K562 (cell line): ENCODE measurements around the gene BCL2L13. TPM values are rescaled to one million over a fixed set of nuclear protein-coding genes. Genes with fewer than 3 reads are reported as not detected.

Experiments
- ATAC-seq: fragments of 200-7000 bp; cut with Tn5 transposase; 3 replicates; pipeline ENCODE4 v1.9.1; 2020; ENCODE audit warnings: moderate library complexity
- BruUV-seq: library from RNA; stranded (reverse); fragments of 400-500 nt; replicated peaks from 2 replicates; lab custom pipeline; 2021; lab: Mats Ljungman, UMichigan
- CTCF ChIA-PET: fragments of 300-600 bp; formaldehyde crosslinking; extraction: SDS; loops from one replicate; lab custom pipeline; 2021; ENCODE audit warnings: low intra/inter-chr PET ratio; lab: Yijun Ruan, JAX
- POLR2A ChIA-PET: fragments of 300-600, 350-650 bp; sonication (Branson Sonifier 250); formaldehyde crosslinking; extraction: SDS; loops from one replicate; lab custom pipeline; 2021; ENCODE audit warnings: antibody characterized with exemption, inconsistent platforms; lab: Yijun Ruan, JAX
- DNase-seq, 4 experiments: peaks; one replicate each; pipeline versions ENCODE4 v3.0.0 to v3.0.0-alpha.2; 2011 to 2018; ENCODE audit warnings: low spot score in 3 of 4, mixed read lengths in 3 of 4; ENCODE audit errors: extremely low read depth in 1 of 4
- FAIRE-seq: peaks from 2 replicates; lab custom pipeline; 2011; peaks lifted over from hg19 to GRCh38; lab: Jason Lieb, UNC
- H2AFZ ChIP-seq: 2 replicates; pipeline ENCODE4 v1.6.0; 2011; ENCODE audit warnings: low read depth, low read length, control low read depth, inconsistent platforms
- H3K27ac ChIP-seq: fragments of 200-600 bp; 3 replicates; pipeline ENCODE4 v1.8.0; 2011; ENCODE audit warnings: low read depth, mild to moderate bottlenecking, control low read depth, inconsistent platforms, low read length, moderate library complexity, mixed read lengths; ENCODE audit errors: extremely low read depth
- H3K27me3 ChIP-seq, 2 experiments: fragments of 300-600 bp in 1 of 2; 2 replicates in 1 of 2; 3 replicates in 1 of 2; pipeline versions ENCODE4 v1.6.0 to v1.8.0; 2011; ENCODE audit warnings: inconsistent platforms in 2 of 2, low read length in 2 of 2, mild to moderate bottlenecking in 1 of 2, mixed read lengths in 1 of 2, moderate library complexity in 1 of 2; ENCODE audit not compliant: control insufficient read depth in 2 of 2, insufficient read depth in 2 of 2
- H3K36me3 ChIP-seq: fragments of 300-600 bp; 3 replicates; pipeline ENCODE4 v1.8.0; 2011; ENCODE audit warnings: mild to moderate bottlenecking, low read length, inconsistent platforms; ENCODE audit not compliant: control insufficient read depth, insufficient read depth
- H3K4me1 ChIP-seq, 2 experiments: fragments of 200-600 bp in 1 of 2; replicated peaks in 1 of 2; 2 replicates in 1 of 2; 3 replicates in 1 of 2; pipeline versions ENCODE4 v1.5.1 to v1.8.0; 2011; ENCODE audit warnings: inconsistent platforms in 2 of 2, low read length in 2 of 2, mild to moderate bottlenecking in 1 of 2, mixed read lengths in 1 of 2, moderate library complexity in 1 of 2; ENCODE audit not compliant: control insufficient read depth in 2 of 2, insufficient read depth in 2 of 2
- H3K4me2 ChIP-seq: 2 replicates; pipeline ENCODE4 v1.6.1; 2011; ENCODE audit warnings: low read length, control low read depth, inconsistent platforms, mixed read lengths; ENCODE audit not compliant: insufficient read depth
- H3K4me3 ChIP-seq: fragments of 200-600 bp; sonication (generic), shearing (Covaris generic); 2 replicates; pipeline ENCODE4 v1.5.1; 2016; ENCODE audit warnings: control low read depth, inconsistent platforms
- H3K79me2 ChIP-seq: fragments of 200-600 bp; 3 replicates; pipeline ENCODE4 v1.8.0; 2011; ENCODE audit warnings: low read length, inconsistent platforms; ENCODE audit not compliant: control insufficient read depth, insufficient read depth
- H3K9ac ChIP-seq, 2 experiments: 2 replicates each; pipeline versions ENCODE4 v1.6.0 to v1.6.1; 2011; ENCODE audit warnings: low read depth in 2 of 2, low read length in 2 of 2, control low read depth in 1 of 2, inconsistent platforms in 1 of 2, mild to moderate bottlenecking in 1 of 2, mixed read lengths in 1 of 2; ENCODE audit not compliant: insufficient read depth in 1 of 2
- H3K9me1 ChIP-seq: one replicate; pipeline ENCODE4 v1.6.0; 2011; ENCODE audit warnings: inconsistent platforms, mild to moderate bottlenecking, low read length, moderate library complexity; ENCODE audit not compliant: control insufficient read depth, insufficient read depth
- H3K9me3 ChIP-seq: replicated peaks from 2 replicates; pipeline ENCODE4 v1.5.1; 2011; ENCODE audit warnings: low read depth, low read length, inconsistent platforms; ENCODE audit not compliant: control insufficient read depth, insufficient read depth
- H4K20me1 ChIP-seq: replicated peaks from 2 replicates; pipeline ENCODE4 v1.6.1; 2011; ENCODE audit warnings: low read length, inconsistent platforms, mixed read lengths; ENCODE audit not compliant: control insufficient read depth, insufficient read depth
- ATF3 ChIP-seq, 2 experiments: fragments of 450-650 bp in 1 of 2; sonication (generic) in 1 of 2; formaldehyde crosslinking in 1 of 2; IDR thresholded peaks in 1 of 2; conservative IDR thresholded peaks in 1 of 2; 2 replicates each; pipeline versions ENCODE4 v1.6.1 to v1.8.1; 2016 to 2023; ENCODE audit warnings: mild to moderate bottlenecking in 2 of 2, moderate library complexity in 2 of 2, inconsistent platforms in 1 of 2, missing genetic modification reagents in 1 of 2
- CBFA2T3 ChIP-seq: fragments of 450-650 bp; IDR thresholded peaks from 2 replicates; pipeline ENCODE4 v1.6.1; 2017
- CBFB ChIP-seq: sonication (generic); formaldehyde crosslinking; IDR thresholded peaks from 2 replicates; pipeline ENCODE4 v1.4.0; 2020; ENCODE audit warnings: mild to moderate bottlenecking, missing genetic modification reagents
- DNMT1 ChIP-seq: fragments of 450-650 bp; IDR thresholded peaks from 2 replicates; pipeline ENCODE4 v1.6.1; 2016; ENCODE audit warnings: antibody characterized with exemption, mild to moderate bottlenecking
- DPF2 ChIP-seq: fragments of 450-650 bp; IDR thresholded peaks from 2 replicates; pipeline ENCODE4 v1.6.1; 2016
- EHMT2 ChIP-seq: fragments of 450-650 bp; IDR thresholded peaks from 2 replicates; pipeline ENCODE4 v1.6.1; 2018; ENCODE audit warnings: antibody characterized with exemption
- FOSL1 ChIP-seq: fragments of 200-800 bp; sonication (Bioruptor generic); conservative IDR thresholded peaks from 2 replicates; pipeline ENCODE4 v1.6.1; 2016; ENCODE audit warnings: missing genetic modification characterization, missing compliant biosample characterization
- JUN ChIP-seq, 2 experiments: sonication (generic) in 1 of 2; formaldehyde crosslinking in 1 of 2; IDR thresholded peaks; 2 replicates each; pipeline versions ENCODE4 v1.6.1 to v1.8.0; 2012 to 2022; ENCODE audit warnings: borderline replicate concordance in 2 of 2, mild to moderate bottlenecking in 2 of 2, improper control_type of control experiment in 1 of 2, low read depth in 1 of 2, low read length in 1 of 2, missing genetic modification reagents in 1 of 2
- JUND ChIP-seq, 2 experiments: IDR thresholded peaks; 2 replicates in 1 of 2; 3 replicates in 1 of 2; pipeline ENCODE4 v1.6.1; 2011; ENCODE audit warnings: borderline replicate concordance in 2 of 2, low read depth in 2 of 2, low read length in 2 of 2, improper control_type of control experiment in 1 of 2, missing biosample characterization in 1 of 2, missing genetic modification characterization in 1 of 2, missing genetic modification reagents in 1 of 2
- NFIC ChIP-seq: fragments of 450-650 bp; IDR thresholded peaks from 2 replicates; pipeline ENCODE4 v1.6.1; 2017; ENCODE audit warnings: mild to moderate bottlenecking, inconsistent platforms
- RFX7 ChIP-seq: fragments of 250-450 bp; sonication (Bioruptor Pico); IDR thresholded peaks from 2 replicates; pipeline ENCODE4 v1.5.1; 2021; ENCODE audit warnings: mild to moderate bottlenecking
- SMARCA4 ChIP-seq: fragments of 450-650 bp; IDR thresholded peaks from 2 replicates; pipeline ENCODE4 v1.6.1; 2016
- SREBF1 ChIP-seq: fragments of 150-350 bp; IDR thresholded peaks from 2 replicates; pipeline ENCODE4 v1.6.1; 2014; ENCODE audit warnings: antibody characterized with exemption, low read depth, low read length, borderline replicate concordance
- THAP12 ChIP-seq: fragments of 250-450 bp; sonication (Bioruptor Pico); IDR thresholded peaks from 2 replicates; pipeline ENCODE4 v1.9.0; 2021; ENCODE audit warnings: mild to moderate bottlenecking, inconsistent platforms
- ZNF212 ChIP-seq: fragments of 450-650 bp; formaldehyde crosslinking; IDR thresholded peaks from 2 replicates; pipeline ENCODE4 v1.4.0; 2020; ENCODE audit warnings: mild to moderate bottlenecking
- ZNF639 ChIP-seq, 2 experiments: fragments of 200-800 bp in 1 of 2; sonication (Bioruptor generic) in 1 of 2; sonication (generic) in 1 of 2; formaldehyde crosslinking in 1 of 2; IDR thresholded peaks in 1 of 2; conservative IDR thresholded peaks in 1 of 2; 2 replicates each; pipeline versions ENCODE4 v1.5.0 to v1.6.1; 2016 to 2020; ENCODE audit warnings: missing compliant biosample characterization in 1 of 2, missing genetic modification characterization in 1 of 2, missing genetic modification reagents in 1 of 2
- WGBS: fragments of 100-300 bp; shearing (Covaris generic); methylation state at CpG from one replicate; pipeline ENCODE4 v1.1.6; 2016; ENCODE audit warnings: low coverage, mixed read lengths; ENCODE audit not compliant: insufficient coverage; ENCODE audit errors: missing lambda C conversion rate; 5-methylcytosine and 5-hydroxymethylcytosine counted together
- in situ Hi-C: fragments of 300-500 bp; cut with MboI; formaldehyde crosslinking; loops from 4 replicates; pipeline ENCODE4 v1.15.0; 2018; ENCODE audit warnings: inconsistent platforms, mixed read lengths
- intact Hi-C: fragments of 100-400 bp; cut with micrococcal nuclease; formaldehyde crosslinking; loops from 2 replicates; pipeline ENCODE4 v1.14.2; 2022
- polyA plus RNA-seq, 8 experiments: library from polyadenylated mRNA; depleted of rRNA in 4 of 8; stranded (reverse) in 5 of 8; unstranded in 3 of 8; fragments of >200 nt; fragmentation: Nextera tagmentation in 2 of 8; fragmentation: Illumina TruSeq in 1 of 8; extraction: Ambion mirVana in 2 of 8; extraction: Trizol in 1 of 8; gene quantifications; 2 replicates each; pipeline versions ENCODE4 v1.2.1 to v1.2.3, GENCODE V29; 2011 to 2014; ENCODE audit warnings: inconsistent platforms in 1 of 8, missing spikeins in 1 of 8
- total RNA-seq, 7 experiments: library from RNA; depleted of rRNA in 6 of 7; stranded (reverse); fragments of >200 nt in 6 of 7; fragmentation: Illumina TruSeq in 2 of 7; extraction: Trizol in 2 of 7; gene quantifications; 2 replicates each; pipeline versions ENCODE4 v1.2.1 to v1.2.3, GENCODE V29; 2011 to 2021; ENCODE audit warnings: low replicate concordance in 1 of 7

Gene BCL2L13
- total and polyA plus RNA-seq, 9 of the 15 experiments (the other 6 are each of a cell fraction or from before 2014, with no cell fraction given): 41.5 to 63.4 (median 56.5) TPM

GRCh38 chr22:17634696-17635095, 3.9 kb upstream of the BCL2L13 start:
- no peak for ATAC-seq
- Histone ChIP-seq H2AFZ (peak overlapping the region; percentile 83; the same call in 1 of the 2 replicates), H3K4me3 (no peak overlapping the region), H3K4me2 (no peak overlapping the region), H3K27me3 (no peaks in the 10 kb centered on the region), H4K20me1 (no peaks in the 10 kb centered on the region), H3K9ac (peak overlapping the region; percentile 6 to 70; a peak in 2 of 4 replicates), H3K4me1 (peaks cover 28 to 37% of the 10 kb centered on the region in 2 experiments), H3K79me2 (peaks cover 26% of the 10 kb centered on the region), H3K36me3 (no peaks in the 10 kb centered on the region), H3K27ac (peak overlapping the region; percentile 91; the same call in 2 of the 3 replicates), H3K9me3 (no peaks in the 10 kb centered on the region), H3K9me1 (no peaks in the 10 kb centered on the region)
- in situ Hi-C loops (no loop called here), intact Hi-C loops (loop anchor here (5.0 kb wide), 1 partner anchor 153 kb away; no protein-coding TSS in a partner anchor)
- TF ChIP-seq THAP12 (CRISPR knock-in tag) (no peak), DPF2 (0 out of 2 replicates have a peak, but pooled peaks have one; percentile 11), ZNF212 (CRISPR knock-in tag) (no peak), ZNF639 (CRISPR knock-in tag; conservative IDR thresholded peaks at IDR 0.05 in 1 of 2, IDR thresholded peaks at IDR 0.05 in 1 of 2) (0 out of 4 replicates have a peak, but pooled peaks of 1 of the 2 experiments have one; percentile 29), CBFB (CRISPR knock-in tag) (no peak), SMARCA4 (0 out of 2 replicates have a peak, but pooled peaks have one; percentile 40), EHMT2 (0 out of 2 replicates have a peak, but pooled peaks have one; percentile 19), JUN (IDR thresholded peaks at IDR 0.05; ENCODE audit: borderline replicate concordance, low read depth, low read length) (peak; percentile 37; the same call in 1 of the 2 replicates), JUN (CRISPR knock-in tag; IDR thresholded peaks at IDR 0.05; ENCODE audit: borderline replicate concordance) (no peak), FOSL1 (tag) (peak; percentile 54), NFIC (no peak), JUND (IDR thresholded peaks at IDR 0.05; ENCODE audit: borderline replicate concordance, low read depth, low read length) (peak; percentile 10; the same call in 1 of the 2 replicates), JUND (tag; IDR thresholded peaks at IDR 0.05; ENCODE audit: borderline replicate concordance, low read depth, low read length) (no peak), ATF3 (IDR thresholded peaks at IDR 0.05) (peak; percentile 50), ATF3 (CRISPR knock-in tag; conservative IDR thresholded peaks at IDR 0.05) (no peak), CBFA2T3 (0 out of 2 replicates have a peak, but pooled peaks have one; percentile 9), RFX7 (no peak), DNMT1 (no peak), SREBF1 (no peak)
- CTCF ChIA-PET: no interaction called here
- peak in 1 of 4 experiments; percentile 49 for DNase-seq
- POLR2A ChIA-PET: interaction anchor here (1.2 kb wide), 1 partner anchor 79 kb away, joined by 4 read pairs; no protein-coding TSS in a partner anchor
- FAIRE-seq: no peak
- no TSS peak for BruUV-seq
- WGBS: 76% methylated on average over 3 of the region's 3 CpGs
